Vagina (tissue), 2 donors: Measurements from ENCODE around the gene BCOR.

ENCODE experiments used
- POLR2A ChIP-seq, 2 donors: fragments of 450-650 bp; IDR thresholded peaks; one replicate each; pipeline ENCODE4 v1.6.1; 2017; ENCODE audit warnings: antibody characterized with exemption in 2 of 2, mild to moderate bottlenecking in 2 of 2, moderate library complexity in 2 of 2
- TF ChIP-seq, protein P1 (sequence below), 3 experiments: fragments of 450-650 bp in 2 of 3; fragments of 200-600 bp in 1 of 3; sonication (generic) in 1 of 3; IDR thresholded peaks; one replicate each; pipeline ENCODE4 v1.5.1; 2017 to 2019; ENCODE audit warnings: antibody characterized with exemption in 3 of 3, mild to moderate bottlenecking in 2 of 3, moderate library complexity in 2 of 3

- TF ChIP-seq, protein P1, sequence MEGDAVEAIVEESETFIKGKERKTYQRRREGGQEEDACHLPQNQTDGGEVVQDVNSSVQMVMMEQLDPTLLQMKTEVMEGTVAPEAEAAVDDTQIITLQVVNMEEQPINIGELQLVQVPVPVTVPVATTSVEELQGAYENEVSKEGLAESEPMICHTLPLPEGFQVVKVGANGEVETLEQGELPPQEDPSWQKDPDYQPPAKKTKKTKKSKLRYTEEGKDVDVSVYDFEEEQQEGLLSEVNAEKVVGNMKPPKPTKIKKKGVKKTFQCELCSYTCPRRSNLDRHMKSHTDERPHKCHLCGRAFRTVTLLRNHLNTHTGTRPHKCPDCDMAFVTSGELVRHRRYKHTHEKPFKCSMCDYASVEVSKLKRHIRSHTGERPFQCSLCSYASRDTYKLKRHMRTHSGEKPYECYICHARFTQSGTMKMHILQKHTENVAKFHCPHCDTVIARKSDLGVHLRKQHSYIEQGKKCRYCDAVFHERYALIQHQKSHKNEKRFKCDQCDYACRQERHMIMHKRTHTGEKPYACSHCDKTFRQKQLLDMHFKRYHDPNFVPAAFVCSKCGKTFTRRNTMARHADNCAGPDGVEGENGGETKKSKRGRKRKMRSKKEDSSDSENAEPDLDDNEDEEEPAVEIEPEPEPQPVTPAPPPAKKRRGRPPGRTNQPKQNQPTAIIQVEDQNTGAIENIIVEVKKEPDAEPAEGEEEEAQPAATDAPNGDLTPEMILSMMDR (IDR thresholded peaks at IDR 0.05), result no peak
- no peak for TF ChIP-seq POLR2A (IDR thresholded peaks at IDR 0.05)
These were observed 89.7 kb downstream of the BCOR start for GRCh38 chrX:40007756-40008705.
